Endothelial cell of umbilical vein (primary cell): ENCODE measurements around the gene SH3TC1. TPM values are rescaled to one million over a fixed set of nuclear protein-coding genes. Genes with fewer than 3 reads are reported as not detected.

Experiments used
- BruUV-seq: library from RNA; stranded (reverse); fragments of 400-500 nt; replicated peaks from 2 replicates; lab custom pipeline; 2021; lab: Mats Ljungman, UMichigan
- CTCF ChIA-PET: fragments of 300-600, 350-600 bp; sonication (Branson Sonifier 250); formaldehyde crosslinking; loops from one replicate; lab custom pipeline; 2021; ENCODE audit warnings: antibody characterized with exemption, inconsistent platforms; lab: Charles Lee
- POLR2A ChIA-PET: fragments of 300-600, 350-600 bp; sonication (Branson Sonifier 250); formaldehyde crosslinking; loops from one replicate; lab custom pipeline; 2021; ENCODE audit warnings: antibody characterized with exemption, inconsistent platforms; lab: Charles Lee
- DNase-seq: peaks from one replicate; pipeline ENCODE4 v3.0.0-alpha.2; 2011; ENCODE audit warnings: low read depth, low spot score
- FAIRE-seq: peaks from 2 replicates; lab custom pipeline; 2011; peaks lifted over from hg19 to GRCh38; lab: Jason Lieb, UNC
- H2AFZ ChIP-seq: 2 replicates; pipeline ENCODE4 v1.6.0; 2012; ENCODE audit warnings: low read depth, low read length, control low read depth, inconsistent platforms
- H3K27ac ChIP-seq: 2 replicates; pipeline ENCODE4 v1.5.1; 2011; ENCODE audit warnings: low read depth, mild to moderate bottlenecking, control low read depth, low read length, moderate library complexity; ENCODE audit not compliant: insufficient read depth
- H3K27me3 ChIP-seq, 2 experiments: 2 replicates each; pipeline versions ENCODE4 v1.6.0 to v1.6.1; 2011; ENCODE audit warnings: low read length in 2 of 2, mixed read lengths in 1 of 2; ENCODE audit not compliant: control insufficient read depth in 2 of 2, insufficient read depth in 2 of 2
- H3K36me3 ChIP-seq, 2 experiments: 2 replicates in 1 of 2; 3 replicates in 1 of 2; pipeline ENCODE4 v1.5.1; 2011; ENCODE audit warnings: low read length in 2 of 2, mild to moderate bottlenecking in 1 of 2, moderate library complexity in 1 of 2; ENCODE audit not compliant: control insufficient read depth in 2 of 2, insufficient read depth in 2 of 2; ENCODE audit errors: extremely low read depth in 1 of 2
- H3K4me1 ChIP-seq: 3 replicates; pipeline ENCODE4 v1.5.1; 2011; ENCODE audit warnings: mild to moderate bottlenecking, low read length; ENCODE audit not compliant: control insufficient read depth, insufficient read depth; ENCODE audit errors: extremely low read depth
- H3K4me2 ChIP-seq: 2 replicates; pipeline ENCODE4 v1.6.1; 2011; ENCODE audit warnings: low read length, control low read depth, mixed read lengths; ENCODE audit not compliant: insufficient read depth
- H3K4me3 ChIP-seq, 3 experiments: fragments of 200-600 bp in 1 of 3; sonication (generic), shearing (Covaris generic) in 1 of 3; replicated peaks in 1 of 3; 2 replicates each; pipeline ENCODE4 v1.5.1; 2011 to 2016; ENCODE audit warnings: control low read depth in 3 of 3, low read length in 3 of 3, mild to moderate bottlenecking in 2 of 3, inconsistent platforms in 1 of 3, low read depth in 1 of 3, moderate library complexity in 1 of 3; ENCODE audit not compliant: insufficient read depth in 1 of 3
- H3K79me2 ChIP-seq: 2 replicates; pipeline ENCODE4 v1.6.0; 2012; ENCODE audit warnings: low read length, inconsistent platforms; ENCODE audit not compliant: control insufficient read depth, insufficient read depth
- H3K9ac ChIP-seq: replicated peaks from 2 replicates; pipeline ENCODE3; 2011; ENCODE audit warnings: low read length, control low read depth; ENCODE audit not compliant: insufficient read depth; ENCODE audit errors: extremely low read depth
- H3K9me1 ChIP-seq: replicated peaks from 3 replicates; pipeline ENCODE4 v1.6.0; 2011; ENCODE audit warnings: mild to moderate bottlenecking, low read length; ENCODE audit not compliant: control insufficient read depth, insufficient read depth; ENCODE audit errors: extremely low read depth
- H3K9me3 ChIP-seq: replicated peaks from 2 replicates; pipeline ENCODE4 v1.5.1; 2012; ENCODE audit warnings: low read length, inconsistent platforms; ENCODE audit not compliant: control insufficient read depth, insufficient read depth
- H4K20me1 ChIP-seq: replicated peaks from 2 replicates; pipeline ENCODE3; 2011; ENCODE audit warnings: mild to moderate bottlenecking, low read length; ENCODE audit not compliant: control insufficient read depth, insufficient read depth; ENCODE audit errors: extremely low read depth
- CTCF ChIP-seq, 2 donors: IDR thresholded peaks; 1 replicate in 1 of 2; 2 replicates in 1 of 2; pipeline ENCODE4 v1.5.1; 2011; ENCODE audit warnings: low read length in 2 of 2, mild to moderate bottlenecking in 2 of 2, moderate library complexity in 2 of 2, control low read depth in 1 of 2, inconsistent platforms in 1 of 2, low read depth in 1 of 2; ENCODE audit not compliant: insufficient read depth in 1 of 2; ENCODE audit errors: extremely low read depth in 1 of 2
- EZH2 ChIP-seq: IDR thresholded peaks from 2 replicates; pipeline ENCODE4 v1.6.1; 2012; ENCODE audit warnings: borderline replicate concordance, low read depth, mild to moderate bottlenecking, moderate library complexity, low read length, inconsistent platforms; ENCODE audit not compliant: severe bottlenecking
- FOS ChIP-seq: IDR thresholded peaks from 2 replicates; pipeline ENCODE4 v1.6.1; 2011; ENCODE audit warnings: mild to moderate bottlenecking, low read length, moderate library complexity, borderline replicate concordance; ENCODE audit not compliant: insufficient read depth
- GATA2 ChIP-seq: IDR thresholded peaks from 2 replicates; pipeline ENCODE4 v1.7.0; 2011; ENCODE audit warnings: low read depth, mild to moderate bottlenecking, moderate library complexity, mixed read lengths, low read length; ENCODE audit not compliant: insufficient read length, insufficient read depth
- JUN ChIP-seq: IDR thresholded peaks from 2 replicates; pipeline ENCODE4 v1.6.1; 2011; ENCODE audit warnings: borderline replicate concordance, low read depth; ENCODE audit not compliant: insufficient read length, insufficient read depth
- MAX ChIP-seq: IDR thresholded peaks from 2 replicates; pipeline ENCODE4 v1.6.1; 2011; ENCODE audit not compliant: insufficient read depth, insufficient read length
- MYC ChIP-seq: IDR thresholded peaks from one replicate; pipeline ENCODE4 v1.6.1; 2011; ENCODE audit warnings: mild to moderate bottlenecking, low read depth, low read length
- POLR2A ChIP-seq: IDR thresholded peaks from 2 replicates; pipeline ENCODE4 v1.6.1; 2012; ENCODE audit warnings: low read depth, mild to moderate bottlenecking, control low read depth, low read length
- POLR2AphosphoS5 ChIP-seq: IDR thresholded peaks from 2 replicates; pipeline ENCODE4 v1.6.1; 2012; ENCODE audit warnings: low read depth, mild to moderate bottlenecking, control low read depth, low read length, moderate library complexity; ENCODE audit not compliant: insufficient read depth
- dilution Hi-C: fragments of 300-500 bp; cut with MboI; formaldehyde crosslinking; loops from one replicate; pipeline ENCODE4 v1.15.0; 2019; ENCODE audit warnings: low sequenced_read_pairs; ENCODE audit not compliant: extremely low pct_ligation_motif_present
- intact Hi-C: fragments of 100-400 bp; cut with micrococcal nuclease; formaldehyde crosslinking; loops from one replicate; pipeline ENCODE4 v1.10.0; 2022
- polyA plus RNA-seq, 4 experiments: library from polyadenylated mRNA; depleted of rRNA in 3 of 4; stranded (reverse) in 3 of 4; unstranded in 1 of 4; fragments of >200 nt; gene quantifications; 2 replicates each; pipeline versions ENCODE4 v1.2.1 to v1.2.3, GENCODE V29; 2011 to 2012; ENCODE audit warnings: missing spikeins in 1 of 4
- total RNA-seq: library from RNA; stranded (reverse); gene quantifications from 2 replicates; pipeline ENCODE4 v1.2.3, GENCODE V29; 2021

The SH3TC1 gene
- total and polyA plus RNA-seq, 2 donors (not counting 3 experiments of a cell fraction or from before 2014, with no cell fraction given), result 96.5 to 192 TPM

- no peaks in the 10 kb centered on the region for H3K36me3 ChIP-seq
- no peak for FAIRE-seq
Observed at GRCh38 chr4:8282134-8282641, 83.1 kb downstream of the SH3TC1 start.

More at GRCh38 chr4:8282134-8282641, 83.1 kb downstream of the SH3TC1 start:
- no peak overlapping the region for H3K4me3 ChIP-seq
- H3K79me2 ChIP-seq, result no peaks in the 10 kb centered on the region
- no peaks in the 10 kb centered on the region for H3K9me1 ChIP-seq
- dilution Hi-C loops, result no loop called here
- H3K9ac ChIP-seq, result no peak overlapping the region
- no peak overlapping the region for H3K4me2 ChIP-seq
- DNase-seq, result no peak
- POLR2A ChIA-PET, result no interaction called here
- H3K9me3 ChIP-seq, result no peaks in the 10 kb centered on the region
- no peak for TF ChIP-seq EZH2
- TF ChIP-seq JUN, result no peak
- TF ChIP-seq POLR2A, result no peak
- TF ChIP-seq MAX, result no peak
- TF ChIP-seq CTCF (IDR thresholded peaks at IDR 0.05; ENCODE audit: extremely low read depth in 1 of 2, insufficient read depth in 1 of 2, low read depth in 1 of 2, low read length in 2 of 2), result no peak
- no peak for TF ChIP-seq FOS
- TF ChIP-seq MYC, result no peak
- no peak for TF ChIP-seq POLR2AphosphoS5
- TF ChIP-seq GATA2, result no peak
- no peak overlapping the region for H3K27ac ChIP-seq
- H3K27me3 ChIP-seq, result no peaks in the 10 kb centered on the region
- intact Hi-C loops, result no loop called here
- no peaks in the 10 kb centered on the region for H4K20me1 ChIP-seq
- H3K4me1 ChIP-seq, result peaks cover 9% of the 10 kb centered on the region
- no TSS peak for BruUV-seq
- CTCF ChIA-PET, result interaction anchor here (2.9 kb wide), 1 partner anchor 15 kb away, joined by 9 read pairs; no protein-coding TSS in a partner anchor
- no peak overlapping the region for H2AFZ ChIP-seq
